H1 (cell line): ENCODE measurements around the gene ARHGAP22. TPM values are rescaled to one million over a fixed set of nuclear protein-coding genes. Genes with fewer than 3 reads are reported as not detected.

Source experiments
- CTCF ChIA-PET: fragments of 300-600 bp; sonication (Branson Sonifier 250); formaldehyde crosslinking; loops from one replicate; lab custom pipeline; 2021; ENCODE audit not compliant: partially characterized antibody; lab: Charles Lee
- POLR2A ChIA-PET: fragments of 300-600 bp; sonication (Branson Sonifier 250); formaldehyde crosslinking; loops from one replicate; lab custom pipeline; 2021; ENCODE audit warnings: inconsistent platforms; ENCODE audit not compliant: partially characterized antibody; lab: Charles Lee
- DNase-seq, 2 experiments: peaks; one replicate each; pipeline versions ENCODE4 v3.0.0 to v3.0.0-alpha.2; 2010 to 2022; ENCODE audit warnings: low spot score in 2 of 2, low read depth in 1 of 2, mixed read lengths in 1 of 2
- FAIRE-seq: peaks from 2 replicates; lab custom pipeline; 2011; peaks lifted over from hg19 to GRCh38; lab: Jason Lieb, UNC
- H2AFZ ChIP-seq: 2 replicates; pipeline ENCODE4 v1.8.1; 2012; ENCODE audit warnings: low read length, inconsistent platforms
- H2AK5ac ChIP-seq: 2 replicates; pipeline ENCODE4 v1.6.1; 2013; ENCODE audit warnings: low read depth, low read length
- H2BK120ac ChIP-seq: replicated peaks from 2 replicates; pipeline ENCODE3; 2013; ENCODE audit warnings: low read depth, low read length, inconsistent platforms
- H2BK12ac ChIP-seq: 2 replicates; pipeline ENCODE4 v1.6.1; 2013; ENCODE audit warnings: low read depth, low read length
- H2BK15ac ChIP-seq: 2 replicates; pipeline ENCODE4 v1.6.1; 2013; ENCODE audit warnings: low read length
- H2BK20ac ChIP-seq: 2 replicates; pipeline ENCODE4 v1.6.1; 2013; ENCODE audit warnings: low read length
- H2BK5ac ChIP-seq: 2 replicates; pipeline ENCODE4 v1.6.1; 2013; ENCODE audit warnings: low read depth, low read length
- H3K14ac ChIP-seq: 2 replicates; pipeline ENCODE4 v1.6.1; 2013; ENCODE audit warnings: inconsistent platforms; ENCODE audit not compliant: insufficient read length
- H3K18ac ChIP-seq: 2 replicates; pipeline ENCODE4 v1.6.1; 2013; ENCODE audit warnings: low read length; ENCODE audit errors: extremely low read depth
- H3K23ac ChIP-seq: 2 replicates; pipeline ENCODE4 v1.6.1; 2013; ENCODE audit warnings: inconsistent platforms; ENCODE audit not compliant: insufficient read length
- H3K23me2 ChIP-seq: 2 replicates; pipeline ENCODE4 v1.6.1; 2013; ENCODE audit warnings: low read depth, low read length
- H3K27ac ChIP-seq: 2 replicates; pipeline ENCODE4 v1.6.1; 2011; ENCODE audit warnings: low read depth, low read length, inconsistent platforms
- H3K27me3 ChIP-seq, 4 experiments: replicated peaks in 1 of 4; 1 replicate in 1 of 4; 2 replicates in 3 of 4; pipeline versions ENCODE4 v1.6.1 to v1.8.1; 2011 to 2013; ENCODE audit warnings: low read length in 3 of 4, mild to moderate bottlenecking in 3 of 4, inconsistent platforms in 2 of 4, mixed read lengths in 2 of 4, moderate library complexity in 1 of 4; ENCODE audit not compliant: control insufficient read depth in 3 of 4, insufficient read depth in 3 of 4; ENCODE audit errors: extremely low read depth in 1 of 4
- H3K36me3 ChIP-seq, 4 experiments: 2 replicates each; pipeline versions ENCODE4 v1.6.1 to v1.8.1; 2011 to 2013; ENCODE audit warnings: mild to moderate bottlenecking in 4 of 4, low read length in 3 of 4, moderate library complexity in 2 of 4, control low read depth in 1 of 4, inconsistent platforms in 1 of 4; ENCODE audit not compliant: insufficient read depth in 4 of 4, control insufficient read depth in 2 of 4
- H3K4ac ChIP-seq: replicated peaks from 2 replicates; pipeline ENCODE3; 2013; ENCODE audit warnings: low read length, low read depth, mixed read lengths, inconsistent platforms; ENCODE audit not compliant: insufficient read length
- H3K4me1 ChIP-seq, 4 experiments: replicated peaks in 1 of 4; 1 replicate in 1 of 4; 2 replicates in 3 of 4; pipeline versions ENCODE4 v1.6.1 to v1.8.1; 2011 to 2013; ENCODE audit warnings: low read length in 3 of 4, inconsistent platforms in 2 of 4, mixed read lengths in 1 of 4; ENCODE audit not compliant: insufficient read depth in 4 of 4, control insufficient read depth in 3 of 4
- H3K4me2 ChIP-seq, 2 experiments: 2 replicates each; pipeline versions ENCODE4 v1.6.1 to v1.8.1; 2011 to 2013; ENCODE audit warnings: low read depth in 2 of 2, low read length in 2 of 2, control low read depth in 1 of 2, inconsistent platforms in 1 of 2, mild to moderate bottlenecking in 1 of 2; ENCODE audit not compliant: insufficient read depth in 1 of 2
- H3K4me3 ChIP-seq, 4 experiments: fragments of 200-600, 300-600 bp in 1 of 4; sonication (generic), shearing (Covaris generic), sonication (Bioruptor Twin) in 1 of 4; 2 replicates each; pipeline versions ENCODE4 v1.5.1 to v1.8.1; 2011 to 2016; ENCODE audit warnings: low read length in 4 of 4, low read depth in 3 of 4, control low read depth in 2 of 4, inconsistent platforms in 2 of 4, mild to moderate bottlenecking in 2 of 4, mixed read lengths in 1 of 4, moderate library complexity in 1 of 4; ENCODE audit not compliant: insufficient read depth in 2 of 4; ENCODE audit errors: extremely low read depth in 1 of 4
- H3K56ac ChIP-seq: replicated peaks from 2 replicates; pipeline ENCODE3; 2013; ENCODE audit warnings: low read depth, mild to moderate bottlenecking, mixed read lengths, low read length, inconsistent platforms; ENCODE audit not compliant: insufficient read length
- H3K79me1 ChIP-seq: 2 replicates; pipeline ENCODE4 v1.6.1; 2013; ENCODE audit warnings: low read depth, low read length, control low read depth
- H3K79me2 ChIP-seq, 2 experiments: 2 replicates each; pipeline versions ENCODE4 v1.6.1 to v1.8.1; 2012 to 2013; ENCODE audit warnings: low read length in 2 of 2, mild to moderate bottlenecking in 2 of 2, inconsistent platforms in 1 of 2; ENCODE audit not compliant: insufficient read depth in 2 of 2, control insufficient read depth in 1 of 2
- H3K9ac ChIP-seq, 4 experiments: replicated peaks in 1 of 4; 1 replicate in 1 of 4; 2 replicates in 3 of 4; pipeline versions ENCODE4 v1.6.1 to v1.8.1; 2011 to 2013; ENCODE audit warnings: low read depth in 3 of 4, low read length in 3 of 4, control low read depth in 2 of 4, mild to moderate bottlenecking in 2 of 4, moderate library complexity in 2 of 4, inconsistent platforms in 1 of 4; ENCODE audit errors: extremely low read depth in 1 of 4
- H3K9me3 ChIP-seq, 2 experiments: 2 replicates each; pipeline versions ENCODE4 v1.6.1 to v1.8.1; 2012 to 2013; ENCODE audit warnings: mild to moderate bottlenecking in 2 of 2, moderate library complexity in 2 of 2, control low read depth in 1 of 2, inconsistent platforms in 1 of 2, low read depth in 1 of 2, low read length in 1 of 2, mixed read lengths in 1 of 2; ENCODE audit not compliant: insufficient read depth in 2 of 2
- H4K20me1 ChIP-seq, 2 experiments: replicated peaks in 1 of 2; 2 replicates each; pipeline versions ENCODE3 to v1.8.1; 2011 to 2013; ENCODE audit warnings: inconsistent platforms in 2 of 2, low read length in 2 of 2, mild to moderate bottlenecking in 1 of 2; ENCODE audit not compliant: insufficient read depth in 2 of 2, control insufficient read depth in 1 of 2
- H4K5ac ChIP-seq: 2 replicates; pipeline ENCODE4 v1.6.1; 2013; ENCODE audit warnings: low read length, low read depth, mixed read lengths, inconsistent platforms; ENCODE audit not compliant: insufficient read length
- H4K8ac ChIP-seq: 2 replicates; pipeline ENCODE4 v1.8.0; 2013; ENCODE audit warnings: mild to moderate bottlenecking, moderate library complexity, low read length, inconsistent platforms; ENCODE audit not compliant: insufficient read depth; ENCODE audit errors: extremely low read depth
- H4K91ac ChIP-seq: replicated peaks from 2 replicates; pipeline ENCODE3; 2013; ENCODE audit warnings: low read length, mixed read lengths, inconsistent platforms; ENCODE audit not compliant: insufficient read length
- HDAC6 ChIP-seq: IDR thresholded peaks from one replicate; pipeline ENCODE4 v1.7.1; 2012; ENCODE audit warnings: low read depth, mild to moderate bottlenecking, inconsistent platforms, low read length, moderate library complexity
- POLR2A ChIP-seq, 2 experiments: IDR thresholded peaks; 1 replicate in 1 of 2; 2 replicates in 1 of 2; pipeline ENCODE4 v1.6.1; 2011; ENCODE audit warnings: low read depth in 2 of 2, low read length in 2 of 2, mild to moderate bottlenecking in 2 of 2; ENCODE audit errors: control extremely low read depth in 1 of 2
- RXRA ChIP-seq: IDR thresholded peaks from 2 replicates; pipeline ENCODE4 v1.6.1; 2011; ENCODE audit warnings: low read depth, mild to moderate bottlenecking, low read length, moderate library complexity; ENCODE audit not compliant: insufficient read depth
- SAP30 ChIP-seq: fragments of 300-600 bp; sonication (generic); IDR thresholded peaks from 2 replicates; pipeline ENCODE4 v1.7.1; 2012; ENCODE audit warnings: low read length, moderate library complexity, mild to moderate bottlenecking, inconsistent platforms; ENCODE audit not compliant: insufficient read depth, insufficient replicate concordance
- WGBS, 2 experiments: shearing (Covaris generic) in 1 of 2; methylation state at CpG; one replicate each; pipeline versions ENCODE4 v1.1.6 to v1.1.7; 2013 to 2015; ENCODE audit warnings: low lambda C conversion rate in 2 of 2, mixed read lengths in 2 of 2, inconsistent platforms in 1 of 2, low coverage in 1 of 2, missing lambda C conversion rate in 1 of 2; ENCODE audit not compliant: insufficient replicate concordance in 2 of 2, insufficient coverage in 1 of 2, insufficient read length in 1 of 2; ENCODE audit errors: extremely low coverage in 1 of 2, missing lambda C conversion rate in 1 of 2; 5-methylcytosine and 5-hydroxymethylcytosine counted together
- polyA plus RNA-seq, 7 experiments: library from polyadenylated mRNA; depleted of rRNA in 3 of 7; stranded (reverse) in 5 of 7; unstranded in 2 of 7; fragments of >200 nt in 5 of 7; fragments of 200-250 nt in 2 of 7; gene quantifications; 1 replicate in 5 of 7; 2 replicates in 1 of 7; 4 replicates in 1 of 7; pipeline versions ENCODE4 v1.2.1 to v1.2.3, GENCODE V29; 2011 to 2013; ENCODE audit warnings: missing spikeins in 2 of 7, mixed read lengths in 2 of 7
- total RNA-seq: library from RNA; stranded (reverse); fragmentation: NEBNext Ultra II Directional; extraction: Animal tissue kit (Norgen Biotek cat#: 25700); gene quantifications from 2 replicates; pipeline ENCODE4 v1.2.1, GENCODE V29; 2021
- TF ChIP-seq, protein P1 (sequence below): IDR thresholded peaks from 2 replicates; pipeline ENCODE4 v1.6.1; 2012; ENCODE audit warnings: low read length, inconsistent platforms

The ARHGAP22 gene
- total and polyA plus RNA-seq, 2 of the 8 experiments (the other 6 are each of a cell fraction or from before 2014, with no cell fraction given): 3.6 to 11.2 TPM

DNA sequence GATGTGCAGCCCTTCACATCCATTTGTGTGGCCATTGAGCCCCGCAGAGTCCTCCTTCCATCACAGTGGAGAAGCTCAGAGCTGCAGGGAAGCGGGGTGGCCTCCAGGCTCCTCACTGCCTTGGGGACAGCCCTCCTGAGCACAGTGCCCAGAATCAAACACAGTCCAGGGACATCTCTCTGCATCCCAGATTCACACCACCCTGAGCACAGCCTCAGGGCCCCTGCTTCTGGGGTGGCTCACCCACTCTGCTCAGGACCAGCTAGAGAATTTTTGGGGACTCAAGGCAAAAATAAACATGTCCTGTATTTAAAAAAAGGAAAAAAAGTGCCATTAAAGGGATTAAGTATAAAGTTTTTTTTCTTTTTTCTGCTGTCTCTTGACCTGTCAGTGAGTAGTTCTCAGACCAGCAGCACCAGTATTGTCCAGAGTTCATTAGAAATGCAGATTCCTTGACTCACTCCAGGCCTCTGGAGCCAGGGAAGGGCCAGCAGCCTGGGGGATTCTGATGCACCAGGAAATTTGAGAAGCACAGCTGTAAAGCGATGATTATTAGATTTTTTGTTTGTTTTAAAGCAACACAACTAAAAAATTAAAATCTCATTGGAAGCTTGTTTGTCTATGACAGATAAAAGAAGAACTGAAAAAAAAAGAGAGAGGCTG is 61.6 kb downstream of the ARHGAP22 start:
- no peak overlapping the region for H3K4ac ChIP-seq
- TF ChIP-seq SAP30: no peak
- no peak for TF ChIP-seq RXRA
- no peak for TF ChIP-seq POLR2A (IDR thresholded peaks at IDR 0.05; ENCODE audit: control extremely low read depth in 1 of 2, low read depth in 2 of 2, low read length in 2 of 2)
- TF ChIP-seq, protein P1, sequence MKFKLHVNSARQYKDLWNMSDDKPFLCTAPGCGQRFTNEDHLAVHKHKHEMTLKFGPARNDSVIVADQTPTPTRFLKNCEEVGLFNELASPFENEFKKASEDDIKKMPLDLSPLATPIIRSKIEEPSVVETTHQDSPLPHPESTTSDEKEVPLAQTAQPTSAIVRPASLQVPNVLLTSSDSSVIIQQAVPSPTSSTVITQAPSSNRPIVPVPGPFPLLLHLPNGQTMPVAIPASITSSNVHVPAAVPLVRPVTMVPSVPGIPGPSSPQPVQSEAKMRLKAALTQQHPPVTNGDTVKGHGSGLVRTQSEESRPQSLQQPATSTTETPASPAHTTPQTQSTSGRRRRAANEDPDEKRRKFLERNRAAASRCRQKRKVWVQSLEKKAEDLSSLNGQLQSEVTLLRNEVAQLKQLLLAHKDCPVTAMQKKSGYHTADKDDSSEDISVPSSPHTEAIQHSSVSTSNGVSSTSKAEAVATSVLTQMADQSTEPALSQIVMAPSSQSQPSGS: no peak
- TF ChIP-seq HDAC6: no peak

More for the DNA sequence above, 61.6 kb downstream of the ARHGAP22 start:
- Histone ChIP-seq H3K4me2 (no peak overlapping the region), H3K18ac (no peak overlapping the region), H4K91ac (peak overlapping the region; percentile 69), H4K20me1 (no peaks in the 10 kb centered on the region), H3K23me2 (no peaks in the 10 kb centered on the region; the same call in 1 of the 2 replicates), H3K4me1 (peaks cover 0 to 11% (median 6%) of the 10 kb centered on the region in 4 experiments; a peak in 5 of 7 replicates), H3K23ac (no peak overlapping the region), H3K56ac (no peak overlapping the region), H3K9ac (no peak overlapping the region), H2BK5ac (peak overlapping the region; percentile 69; the same call in 1 of the 2 replicates), H2BK12ac (peak overlapping the region; percentile 88; the same call in 1 of the 2 replicates), H2BK120ac (peak overlapping the region; percentile 28), H3K79me2 (no peaks in the 10 kb centered on the region), H3K27me3 (no peaks in the 10 kb centered on the region; a peak in 1 of 7 replicates), H3K4me3 (no peak overlapping the region), H2AFZ (no peak overlapping the region; the same call in 1 of the 2 replicates), H2BK20ac (0 out of 2 replicates have a peak overlapping the region, but pooled peaks have one; percentile 91), H4K5ac (no peak overlapping the region), H3K9me3 (no peaks in the 10 kb centered on the region), H3K14ac (no peak overlapping the region), H3K79me1 (no peaks in the 10 kb centered on the region), H2BK15ac (no peak overlapping the region), H3K36me3 (no peaks in the 10 kb centered on the region), H4K8ac (no peak overlapping the region), H3K27ac (no peak overlapping the region), H2AK5ac (peak overlapping the region; percentile 54; the same call in 1 of the 2 replicates)
- ChIA-PET CTCF (interaction anchor here (1.4 to 3.7 kb wide), 6 partner anchors 10 to 114 kb away, joined by 3 to 16 read pairs (median 7); no protein-coding TSS in a partner anchor), POLR2A (interaction anchor here (1.3 kb wide), 1 partner anchor 9 kb away, joined by 3 read pairs; no protein-coding TSS in a partner anchor)
- no peak for FAIRE-seq
- 82% methylated on average over 3 of the region's 3 CpGs; no CpG with 5 or more reads in 1 of the 2 experiments for WGBS, 2 experiments
- DNase-seq: no peak
